Activated T-cell treated with anti-CD3 and anti-CD28 coated beads, Interleukin-2, amount 50 U/mL, for 1 hour (primary cell): Measurements from ENCODE around the gene SCPEP1.

Experiments used
- DNase-seq: peaks from one replicate; pipeline ENCODE4 v3.0.0-alpha.2; 2020

Gene SCPEP1

DNA sequence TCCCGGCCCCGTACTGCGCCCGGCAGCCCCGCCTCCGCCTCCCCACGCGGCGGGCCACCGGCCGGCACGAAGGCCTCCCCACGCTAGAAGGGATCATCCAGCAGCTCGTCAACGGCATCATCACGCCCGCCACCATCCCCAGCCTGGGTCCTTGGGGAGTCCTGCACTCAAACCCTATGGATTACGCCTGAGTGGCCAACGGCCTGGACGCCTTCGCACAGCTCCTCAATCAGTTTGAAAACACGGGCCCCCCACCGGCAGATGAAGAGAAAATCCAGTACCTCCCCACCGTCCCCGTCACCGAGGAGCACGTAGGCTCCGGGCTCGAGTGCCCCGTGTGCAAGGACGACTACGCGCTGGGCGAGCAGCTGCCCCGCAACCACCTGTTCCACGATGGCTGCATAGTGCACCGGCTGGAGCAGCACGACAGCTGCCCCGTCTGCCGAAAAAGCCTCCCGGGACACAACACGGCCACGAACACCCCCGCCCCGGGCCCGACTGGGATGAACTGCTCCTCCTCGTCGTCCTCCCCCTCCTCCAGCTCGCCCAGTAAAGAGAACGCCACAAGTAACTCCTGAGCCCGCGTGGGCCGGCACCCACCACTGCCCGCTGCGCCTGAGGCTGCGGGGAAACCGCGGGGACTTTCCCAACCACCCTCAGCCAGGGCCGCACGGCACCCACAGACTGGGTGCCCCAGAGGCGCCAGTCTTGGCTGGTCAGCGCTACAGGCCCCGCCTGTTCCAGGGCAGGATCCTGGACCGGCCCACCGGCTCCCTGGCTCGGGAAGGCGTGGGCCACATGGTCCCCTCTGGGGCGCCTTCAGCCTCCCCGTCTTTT is 68.2 kb downstream of the SCPEP1 start:
- peak; percentile 34 for DNase-seq

DNA sequence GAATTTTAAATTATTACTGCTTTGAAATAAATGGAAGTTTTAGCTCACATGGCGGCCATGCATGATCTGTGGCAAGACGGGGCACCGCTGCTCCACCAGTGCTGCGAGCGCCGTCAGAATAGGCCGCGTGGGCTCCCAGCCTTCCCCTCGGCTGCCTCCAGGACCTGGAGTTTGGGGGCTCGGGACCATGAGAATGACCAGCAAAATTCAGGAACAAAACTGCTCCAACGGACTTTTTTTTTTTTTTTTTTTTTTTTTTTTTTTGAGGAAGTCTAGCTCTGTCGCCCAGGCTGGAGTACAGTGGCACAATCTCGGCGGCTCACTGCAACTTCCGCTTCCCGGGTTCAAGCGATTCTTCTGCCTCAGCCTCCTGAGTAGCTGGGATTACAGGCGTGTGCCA is 68.8 kb downstream of the SCPEP1 start:
- no peak for DNase-seq

DNA sequence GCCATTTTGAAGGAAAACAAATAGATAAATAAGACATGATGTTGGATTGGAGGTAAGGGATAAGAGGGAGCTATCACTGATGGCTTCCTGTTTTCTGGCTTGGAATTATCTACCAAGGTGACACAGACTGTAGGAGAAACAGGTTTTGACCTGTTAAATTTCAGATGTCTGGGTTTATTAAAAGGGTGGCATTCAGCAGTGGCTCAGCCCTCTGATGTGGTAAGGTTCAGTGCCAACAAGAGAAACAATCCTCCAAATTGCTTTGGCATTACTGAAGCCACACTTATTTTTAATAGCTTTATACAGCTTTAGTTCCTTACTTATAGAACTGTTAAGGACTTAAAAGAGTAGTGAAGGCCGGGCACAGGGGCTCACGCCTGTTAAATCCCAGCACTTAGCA is 70.2 kb downstream of the SCPEP1 start:
- DNase-seq = no peak

DNA sequence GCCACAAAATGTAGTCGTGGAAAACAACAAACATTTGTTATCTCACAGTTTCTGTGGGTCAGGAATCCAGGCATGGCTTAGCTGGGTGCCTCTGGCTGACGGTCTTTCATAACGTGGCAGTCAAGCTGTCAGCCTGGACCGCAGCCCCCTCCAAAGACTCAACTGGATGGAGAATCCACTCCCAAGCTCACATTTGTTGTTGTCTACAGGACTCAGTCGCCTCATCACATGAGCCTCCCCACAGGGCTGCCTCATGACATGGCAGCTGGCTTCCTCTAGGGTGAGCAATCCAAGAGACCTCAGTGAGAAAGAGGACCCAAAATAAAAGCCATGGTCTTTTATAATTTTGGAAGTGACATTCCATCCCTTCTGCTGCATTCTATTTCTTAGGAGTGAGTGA is 72.4 kb downstream of the SCPEP1 start:
- DNase-seq = no peak

DNA sequence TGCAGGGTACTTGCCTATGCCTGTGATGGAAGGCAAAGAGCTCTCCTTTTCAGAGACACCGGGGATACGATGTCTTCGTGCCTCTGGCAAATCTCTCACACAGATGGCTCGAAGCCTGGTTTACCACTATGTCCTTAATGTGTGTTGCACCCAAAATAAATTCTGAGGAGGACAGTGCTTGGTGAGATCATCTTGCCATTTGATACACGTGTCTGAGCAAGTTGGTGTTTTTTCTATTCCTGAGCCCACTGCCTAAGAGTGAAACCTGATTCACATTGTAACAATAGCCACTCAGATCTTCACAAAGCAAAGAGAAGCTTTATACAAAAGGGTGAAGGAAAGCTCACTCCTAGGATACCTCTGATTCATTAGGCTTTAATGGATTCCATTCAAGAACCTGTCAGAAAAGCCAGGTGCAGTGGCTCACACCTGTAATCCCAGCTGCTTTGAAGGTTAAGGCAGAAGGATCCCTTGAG is 74.0 kb downstream of the SCPEP1 start:
- DNase-seq = no peak
